ENCODE results near the gene PGA3.
"Not testable (repeated sequence)": the region's sequence is repeated elsewhere in the genome, so short reads cannot be mapped to it uniquely, and the experiment has no call there.

Gene PGA3

GRCh38 chr11:61204502-61205059 is 1.3 kb downstream of the PGA3 start:
- H3K36me3 ChIP-seq (ENCODE audit: control insufficient read depth, insufficient read depth, low read length); H3K27me3 ChIP-seq (replicated peaks; ENCODE audit: control insufficient read depth, insufficient read depth, low read length, poor library complexity, severe bottlenecking); DNase-seq; H3K4me1 ChIP-seq (ENCODE audit: control insufficient read depth, insufficient read depth, low read length, poor library complexity, severe bottlenecking); H3K27ac ChIP-seq (ENCODE audit: insufficient read depth, low read length, poor library complexity, severe bottlenecking); H3K4me3 ChIP-seq (ENCODE audit: insufficient read depth, low read depth, low read length, poor library complexity, severe bottlenecking); H3K9me3 ChIP-seq (ENCODE audit: control insufficient read depth, low read length): not testable (repeated sequence)

GRCh38 chr11:61207636-61208310 is 4.5 kb downstream of the PGA3 start:
- not testable (repeated sequence) for H3K4me1 ChIP-seq (ENCODE audit: control insufficient read depth, insufficient read depth, low read length, poor library complexity, severe bottlenecking); H3K4me3 ChIP-seq (ENCODE audit: insufficient read depth, low read depth, low read length, poor library complexity, severe bottlenecking); H3K9me3 ChIP-seq (ENCODE audit: control insufficient read depth, low read length); H3K27me3 ChIP-seq (replicated peaks; ENCODE audit: control insufficient read depth, insufficient read depth, low read length, poor library complexity, severe bottlenecking); H3K27ac ChIP-seq (ENCODE audit: insufficient read depth, low read length, poor library complexity, severe bottlenecking); H3K36me3 ChIP-seq (ENCODE audit: control insufficient read depth, insufficient read depth, low read length); DNase-seq

- not testable (repeated sequence) for H3K9me3 ChIP-seq (ENCODE audit: control insufficient read depth, low read length); H3K36me3 ChIP-seq (ENCODE audit: control insufficient read depth, insufficient read depth, low read length); H3K27me3 ChIP-seq (replicated peaks; ENCODE audit: control insufficient read depth, insufficient read depth, low read length, poor library complexity, severe bottlenecking); H3K4me3 ChIP-seq (ENCODE audit: insufficient read depth, low read depth, low read length, poor library complexity, severe bottlenecking); DNase-seq; H3K4me1 ChIP-seq (ENCODE audit: control insufficient read depth, insufficient read depth, low read length, poor library complexity, severe bottlenecking); H3K27ac ChIP-seq (ENCODE audit: insufficient read depth, low read length, poor library complexity, severe bottlenecking)
Observed at GRCh38 chr11:61210629-61211028, 7.3 kb downstream of the PGA3 start.

- H3K27ac ChIP-seq (ENCODE audit: insufficient read depth, low read length, poor library complexity, severe bottlenecking); H3K9me3 ChIP-seq (ENCODE audit: control insufficient read depth, low read length); DNase-seq; H3K36me3 ChIP-seq (ENCODE audit: control insufficient read depth, insufficient read depth, low read length); H3K27me3 ChIP-seq (replicated peaks; ENCODE audit: control insufficient read depth, insufficient read depth, low read length, poor library complexity, severe bottlenecking); H3K4me1 ChIP-seq (ENCODE audit: control insufficient read depth, insufficient read depth, low read length, poor library complexity, severe bottlenecking); H3K4me3 ChIP-seq (ENCODE audit: insufficient read depth, low read depth, low read length, poor library complexity, severe bottlenecking): not testable (repeated sequence)
Observed at GRCh38 chr11:61211327-61211952, 8.1 kb downstream of the PGA3 start.

- H3K36me3 ChIP-seq (ENCODE audit: control insufficient read depth, insufficient read depth, low read length); DNase-seq; H3K4me3 ChIP-seq (ENCODE audit: insufficient read depth, low read depth, low read length, poor library complexity, severe bottlenecking); H3K27me3 ChIP-seq (replicated peaks; ENCODE audit: control insufficient read depth, insufficient read depth, low read length, poor library complexity, severe bottlenecking); H3K4me1 ChIP-seq (ENCODE audit: control insufficient read depth, insufficient read depth, low read length, poor library complexity, severe bottlenecking); H3K27ac ChIP-seq (ENCODE audit: insufficient read depth, low read length, poor library complexity, severe bottlenecking); H3K9me3 ChIP-seq (ENCODE audit: control insufficient read depth, low read length): not testable (repeated sequence)
Observed at GRCh38 chr11:61212202-61212601, 8.9 kb downstream of the PGA3 start.

- H3K4me3 ChIP-seq (ENCODE audit: insufficient read depth, low read depth, low read length, poor library complexity, severe bottlenecking); H3K27ac ChIP-seq (ENCODE audit: insufficient read depth, low read length, poor library complexity, severe bottlenecking); H3K27me3 ChIP-seq (replicated peaks; ENCODE audit: control insufficient read depth, insufficient read depth, low read length, poor library complexity, severe bottlenecking); H3K36me3 ChIP-seq (ENCODE audit: control insufficient read depth, insufficient read depth, low read length); H3K4me1 ChIP-seq (ENCODE audit: control insufficient read depth, insufficient read depth, low read length, poor library complexity, severe bottlenecking); DNase-seq; H3K9me3 ChIP-seq (ENCODE audit: control insufficient read depth, low read length): not testable (repeated sequence)
Observed at GRCh38 chr11:61213711-61214324, 10.5 kb downstream of the PGA3 start.

GRCh38 chr11:61218306-61218705 is 15.0 kb downstream of the PGA3 start:
- not testable (repeated sequence) for H3K27me3 ChIP-seq (replicated peaks; ENCODE audit: control insufficient read depth, insufficient read depth, low read length, poor library complexity, severe bottlenecking); H3K27ac ChIP-seq (ENCODE audit: insufficient read depth, low read length, poor library complexity, severe bottlenecking); H3K9me3 ChIP-seq (ENCODE audit: control insufficient read depth, low read length); H3K36me3 ChIP-seq (ENCODE audit: control insufficient read depth, insufficient read depth, low read length); H3K4me3 ChIP-seq (ENCODE audit: insufficient read depth, low read depth, low read length, poor library complexity, severe bottlenecking); H3K4me1 ChIP-seq (ENCODE audit: control insufficient read depth, insufficient read depth, low read length, poor library complexity, severe bottlenecking); DNase-seq

- not testable (repeated sequence) for DNase-seq; H3K4me3 ChIP-seq (ENCODE audit: insufficient read depth, low read depth, low read length, poor library complexity, severe bottlenecking); H3K27me3 ChIP-seq (replicated peaks; ENCODE audit: control insufficient read depth, insufficient read depth, low read length, poor library complexity, severe bottlenecking); H3K27ac ChIP-seq (ENCODE audit: insufficient read depth, low read length, poor library complexity, severe bottlenecking); H3K4me1 ChIP-seq (ENCODE audit: control insufficient read depth, insufficient read depth, low read length, poor library complexity, severe bottlenecking); H3K9me3 ChIP-seq (ENCODE audit: control insufficient read depth, low read length); H3K36me3 ChIP-seq (ENCODE audit: control insufficient read depth, insufficient read depth, low read length)
Observed at GRCh38 chr11:61219016-61219415, 15.7 kb downstream of the PGA3 start.

GRCh38 chr11:61222047-61222446 is 18.7 kb downstream of the PGA3 start, which contains the start of gene PGA4:
PGA4 (plus strand) TSS chr11:61222347; CDS start chr11:61222401, 54 bp downstream.
- DNase-seq; H3K4me3 ChIP-seq (ENCODE audit: insufficient read depth, low read depth, low read length, poor library complexity, severe bottlenecking); H3K9me3 ChIP-seq (ENCODE audit: control insufficient read depth, low read length); H3K27me3 ChIP-seq (replicated peaks; ENCODE audit: control insufficient read depth, insufficient read depth, low read length, poor library complexity, severe bottlenecking); H3K36me3 ChIP-seq (ENCODE audit: control insufficient read depth, insufficient read depth, low read length); H3K4me1 ChIP-seq (ENCODE audit: control insufficient read depth, insufficient read depth, low read length, poor library complexity, severe bottlenecking); H3K27ac ChIP-seq (ENCODE audit: insufficient read depth, low read length, poor library complexity, severe bottlenecking): not testable (repeated sequence)

GRCh38 chr11:61222692-61223091 is 19.4 kb downstream of the PGA3 start:
- not testable (repeated sequence) for DNase-seq; H3K36me3 ChIP-seq (ENCODE audit: control insufficient read depth, insufficient read depth, low read length); H3K4me3 ChIP-seq (ENCODE audit: insufficient read depth, low read depth, low read length, poor library complexity, severe bottlenecking); H3K27ac ChIP-seq (ENCODE audit: insufficient read depth, low read length, poor library complexity, severe bottlenecking); H3K9me3 ChIP-seq (ENCODE audit: control insufficient read depth, low read length); H3K27me3 ChIP-seq (replicated peaks; ENCODE audit: control insufficient read depth, insufficient read depth, low read length, poor library complexity, severe bottlenecking); H3K4me1 ChIP-seq (ENCODE audit: control insufficient read depth, insufficient read depth, low read length, poor library complexity, severe bottlenecking)
